Activated T-cell treated with anti-CD3 and anti-CD28 coated beads for 4 hours (primary cell): ENCODE measurements around the gene RIF1.

Experiments used
- DNase-seq: peaks from one replicate; pipeline ENCODE4 v3.0.0-alpha.2; 2020

Gene RIF1

DNA sequence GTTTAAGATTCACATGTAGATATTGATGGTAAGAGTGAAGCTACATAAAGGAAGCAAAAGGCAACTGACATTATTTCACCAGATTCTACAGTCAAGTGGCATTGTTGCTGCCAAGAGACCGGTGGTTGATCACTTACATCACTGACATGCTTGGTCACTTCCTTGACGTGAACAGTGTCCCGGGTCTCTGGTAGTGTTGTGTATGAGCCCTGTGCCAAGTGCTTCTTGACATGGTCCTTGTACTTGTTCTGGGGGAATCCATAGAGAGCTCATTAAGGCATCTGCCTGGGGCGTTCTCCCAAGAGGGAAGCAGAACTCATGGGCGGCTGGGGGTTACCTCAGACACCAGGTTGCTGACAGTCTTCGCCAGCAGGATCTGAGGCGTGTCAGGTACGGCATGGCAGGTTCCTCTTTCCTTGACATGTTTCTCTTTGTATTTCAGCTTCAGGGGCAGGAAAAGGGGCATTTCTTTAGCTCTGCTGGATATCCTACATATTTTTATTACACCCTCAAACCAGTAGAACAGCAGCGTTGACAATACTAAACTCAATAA, 116.2 kb downstream of the RIF1 start:
- no peak for DNase-seq

DNA sequence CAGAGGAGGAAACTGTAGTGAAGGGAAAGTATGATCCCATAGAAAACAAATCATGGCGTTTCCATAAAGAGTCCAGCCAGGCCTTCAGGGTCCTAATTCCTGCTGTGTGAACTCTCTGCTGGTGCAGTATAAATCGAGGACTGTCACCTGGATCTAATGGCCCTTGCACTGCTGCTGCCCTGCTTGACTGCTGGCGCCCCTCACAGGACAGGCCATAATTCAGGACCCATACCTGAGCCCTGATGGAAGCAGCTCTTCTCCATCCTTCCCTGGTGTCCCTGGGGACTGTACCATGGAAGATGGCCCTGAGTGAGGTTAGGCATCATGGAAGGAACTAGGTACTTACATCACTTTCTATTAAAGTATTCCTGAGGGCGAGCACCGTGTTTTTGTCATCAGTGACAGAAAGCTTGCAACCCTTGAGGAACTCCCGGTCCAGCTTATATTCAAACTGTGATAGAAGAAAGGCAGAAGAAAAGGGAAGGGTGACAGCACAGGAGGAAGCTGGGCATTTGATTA, 116.9 kb downstream of the RIF1 start:
- no peak for DNase-seq
